Spleen (tissue), 7 donors: ENCODE results near the gene THOC5.

Experiments
- CTCF ChIP-seq, 11 experiments: fragments of 200-600 bp in 7 of 11; fragments of 450-650 bp in 4 of 11; sonication (generic) in 4 of 11; IDR thresholded peaks in 8 of 11; conservative IDR thresholded peaks in 3 of 11; 1 replicate in 7 of 11; 2 replicates in 4 of 11; pipeline versions ENCODE4 v1.4.0 to v1.8.0; 2016 to 2021; ENCODE audit warnings: antibody characterized with exemption in 11 of 11, inconsistent platforms in 4 of 11, mild to moderate bottlenecking in 1 of 11
- POLR2AphosphoS5 ChIP-seq, 3 donors: sonication (generic); formaldehyde crosslinking; IDR thresholded peaks; one replicate each; pipeline ENCODE4 v1.5.1; 2017; ENCODE audit warnings: antibody characterized with exemption in 3 of 3
- donor health status: DM: no; HTN: no; CAD: no; lungs with moderate emphysema.
- donor health status: DM: no; HTN: no; CAD: no.
- donor health status: DM: no; HTN: no; CAD: no.

DNA sequence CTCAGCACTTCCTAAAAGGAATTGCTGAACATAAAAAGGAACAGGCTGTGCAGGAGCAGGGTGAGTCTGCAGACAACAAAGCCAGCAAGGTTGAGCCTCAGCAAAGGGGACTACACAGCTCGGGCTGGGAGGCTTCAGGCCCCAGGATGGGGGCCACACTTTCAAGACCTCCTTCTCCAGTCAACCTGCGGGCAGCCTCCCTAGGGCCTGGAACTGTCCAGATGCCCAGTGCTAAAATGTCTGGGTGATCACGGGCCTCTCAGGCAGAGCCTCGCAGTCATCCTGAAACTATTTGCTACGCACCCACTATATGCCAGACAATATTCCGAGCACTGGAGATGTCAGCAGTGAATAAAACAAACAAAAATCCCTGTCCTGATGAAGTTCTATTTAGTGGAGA, 77.4 kb downstream of the THOC5 start:
- TF ChIP-seq CTCF (IDR thresholded peaks at IDR 0.05 in 8 of 11, conservative IDR thresholded peaks at IDR 0.05 in 3 of 11) = no peak
- no peak for TF ChIP-seq POLR2AphosphoS5 (IDR thresholded peaks at IDR 0.05)
